HT-29 (cell line): ENCODE measurements around the gene VANGL1. TPM values are rescaled to one million over a fixed set of nuclear protein-coding genes. Genes with fewer than 3 reads are reported as not detected.

Experiments
- DNase-seq: peaks from one replicate; pipeline ENCODE4 v3.0.0-alpha.2; 2015; ENCODE audit warnings: low spot score
- total RNA-seq: library from RNA; depleted of rRNA; stranded (reverse); fragments of >200 nt; shearing (Covaris generic); gene quantifications from 2 replicates; pipeline ENCODE4 v1.2.3, GENCODE V29; 2014

VANGL1 gene
- total RNA-seq, 1 experiment from 2014 or later = 27.6 TPM

GRCh38 chr1:115668579-115668978 lies 26.8 kb downstream of the VANGL1 start:
- DNase-seq = no peak

GRCh38 chr1:115669002-115669673 lies 27.4 kb downstream of the VANGL1 start:
- DNase-seq = peak; percentile 66

- no peak for DNase-seq
Observed at GRCh38 chr1:115669886-115670285, 28.1 kb downstream of the VANGL1 start.

GRCh38 chr1:115670476-115671175 lies 28.9 kb downstream of the VANGL1 start:
- DNase-seq = peak; percentile 65

- DNase-seq = peak; percentile 83
Observed at GRCh38 chr1:115671176-115671934, 29.6 kb downstream of the VANGL1 start.

GRCh38 chr1:115672224-115673009 lies 30.6 kb downstream of the VANGL1 start:
- DNase-seq = no peak

GRCh38 chr1:115676498-115677181 lies 34.9 kb downstream of the VANGL1 start:
- DNase-seq = peak; percentile 37

GRCh38 chr1:115677182-115677555 lies 35.4 kb downstream of the VANGL1 start:
- no peak for DNase-seq

- no peak for DNase-seq
Observed at GRCh38 chr1:115677565-115677964, 35.8 kb downstream of the VANGL1 start.

- DNase-seq = no peak
Observed at GRCh38 chr1:115678141-115678540, 36.4 kb downstream of the VANGL1 start.

GRCh38 chr1:115679141-115679611 lies 37.4 kb downstream of the VANGL1 start:
- DNase-seq = peak; percentile 73

GRCh38 chr1:115680730-115681111 lies 39.0 kb downstream of the VANGL1 start:
- DNase-seq = no peak

- DNase-seq = no peak
Observed at GRCh38 chr1:115682792-115683191, 41.0 kb downstream of the VANGL1 start.

GRCh38 chr1:115685029-115685705 lies 43.4 kb downstream of the VANGL1 start:
- DNase-seq = no peak

- no peak for DNase-seq
Observed at GRCh38 chr1:115687744-115688143, 46.0 kb downstream of the VANGL1 start.

- DNase-seq = no peak
Observed at GRCh38 chr1:115690972-115691371, 49.2 kb downstream of the VANGL1 start.

GRCh38 chr1:115692224-115692623 lies 50.5 kb downstream of the VANGL1 start:
- DNase-seq = no peak

GRCh38 chr1:115694805-115695204 lies 53.0 kb downstream of the VANGL1 start:
- no peak for DNase-seq

- DNase-seq = no peak
Observed at GRCh38 chr1:115697619-115698018, 55.8 kb downstream of the VANGL1 start.

GRCh38 chr1:115701090-115701489 lies 59.3 kb downstream of the VANGL1 start:
- no peak for DNase-seq
